ENCODE results near the gene SPDYE3. TPM values are rescaled to one million over a fixed set of nuclear protein-coding genes. Genes with fewer than 3 reads are reported as not detected.

The SPDYE3 gene, protein sequence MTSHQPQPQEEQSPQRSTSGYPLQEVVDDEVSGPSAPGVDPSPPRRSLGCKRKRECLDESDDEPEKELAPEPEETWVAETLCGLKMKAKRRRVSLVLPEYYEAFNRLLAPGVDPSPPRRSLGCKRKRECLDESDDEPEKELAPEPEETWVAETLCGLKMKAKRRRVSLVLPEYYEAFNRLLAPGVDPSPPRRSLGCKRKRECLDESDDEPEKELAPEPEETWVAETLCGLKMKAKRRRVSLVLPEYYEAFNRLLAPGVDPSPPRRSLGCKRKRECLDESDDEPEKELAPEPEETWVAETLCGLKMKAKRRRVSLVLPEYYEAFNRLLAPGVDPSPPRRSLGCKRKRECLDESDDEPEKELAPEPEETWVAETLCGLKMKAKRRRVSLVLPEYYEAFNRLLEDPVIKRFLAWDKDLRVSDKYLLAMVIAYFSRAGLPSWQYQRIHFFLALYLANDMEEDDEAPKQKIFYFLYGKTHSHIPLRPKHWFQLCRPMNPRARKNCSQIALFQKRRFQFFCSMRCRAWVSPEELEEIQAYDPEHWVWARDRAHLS
- total RNA-seq: not detected in 2 replicates

DNA sequence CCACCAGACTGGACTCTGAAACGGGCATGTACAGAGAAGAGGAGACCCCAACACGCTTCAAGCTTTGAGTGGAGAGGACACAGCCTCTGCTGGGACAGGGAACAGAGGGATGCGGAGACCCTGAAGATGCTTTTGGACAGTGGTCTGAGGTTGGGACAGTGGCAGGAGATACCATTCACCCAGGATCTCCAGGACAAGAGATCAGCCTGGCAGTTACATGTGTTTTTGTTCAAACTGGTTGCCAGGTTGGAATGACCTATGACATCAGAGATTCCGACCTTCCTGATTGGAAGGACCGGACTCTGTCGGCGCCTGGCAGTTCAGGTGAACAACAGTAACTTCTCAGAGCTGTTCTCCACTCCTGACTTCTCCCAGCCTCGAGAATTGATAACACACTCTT is at the start of gene SPDYE3:
Gene SPDYE3 (plus strand): TSS at position 301 of the 400 bp plus-strand sequence. CDS start 184 bp downstream, outside the sequence.

DNA sequence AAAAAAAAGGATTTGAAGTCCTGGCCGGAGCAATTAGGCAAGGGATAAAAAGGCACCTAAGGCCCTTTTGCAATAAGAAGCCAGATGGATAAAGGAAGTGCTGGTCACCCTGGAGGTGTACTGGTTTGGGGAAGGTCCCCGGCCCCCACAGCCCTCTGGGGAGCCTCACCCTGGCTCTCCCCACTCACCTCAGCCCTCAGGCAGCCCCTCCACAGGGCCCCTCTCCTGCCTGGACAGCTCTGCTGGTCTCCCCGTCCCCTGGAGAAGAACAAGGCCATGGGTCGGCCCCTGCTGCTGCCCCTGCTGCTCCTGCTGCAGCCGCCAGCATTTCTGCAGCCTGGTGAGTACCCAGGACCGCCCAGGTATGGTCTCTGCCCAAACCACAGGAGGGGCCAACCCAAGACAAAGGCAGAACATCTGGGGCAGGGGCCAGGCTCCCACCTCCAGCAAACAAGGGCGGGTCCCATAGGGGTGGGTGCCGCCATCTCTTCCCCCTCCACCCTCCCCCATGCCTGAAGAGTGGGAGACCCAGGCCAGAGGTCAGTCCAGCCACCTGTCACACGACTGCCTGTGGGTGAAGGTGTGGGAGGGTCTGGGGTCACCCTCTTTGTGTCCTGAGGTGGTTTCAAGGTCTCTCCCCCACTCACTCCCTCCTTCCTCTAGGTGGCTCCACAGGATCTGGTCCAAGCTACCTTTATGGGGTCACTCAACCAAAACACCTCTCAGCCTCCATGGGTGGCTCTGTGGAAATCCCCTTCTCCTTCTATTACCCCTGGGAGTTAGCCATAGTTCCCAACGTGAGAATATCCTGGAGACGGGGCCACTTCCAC is 50.7 kb downstream of the SPDYE3 start, which contains the start of gene PILRB:
Gene PILRB (plus strand): TSS at position 91 of the 830 bp plus-strand sequence. CDS start 186 bp downstream, at position 277.

Other genes with a start within 250 kb of the SPDYE3 start
- gene ZNF3, start 226.0 kb upstream of the SPDYE3 start, total RNA-seq: 14.7 and 22.5 TPM in 2 replicates
- gene COPS6, start 218.7 kb upstream of the SPDYE3 start, total RNA-seq: 159 and 183 TPM in 2 replicates
- 138 and 153 TPM in 2 replicates for gene MCM7, start 206.3 kb upstream of the SPDYE3 start, total RNA-seq
- gene AP4M1, start 206.1 kb upstream of the SPDYE3 start, total RNA-seq: 40.9 and 95.7 TPM in 2 replicates
- gene TAF6, start 188.3 kb upstream of the SPDYE3 start, total RNA-seq: 92.9 and 113 TPM in 2 replicates
- gene CNPY4, start 188.1 kb upstream of the SPDYE3 start, total RNA-seq: 40.6 and 41.3 TPM in 2 replicates
- gene MBLAC1, start 180.7 kb upstream of the SPDYE3 start, total RNA-seq: 2.9 and 6.0 TPM in 2 replicates
- 126 and 185 TPM in 2 replicates for gene LAMTOR4, start 158.8 kb upstream of the SPDYE3 start, total RNA-seq
- gene TRAPPC14, start 149.0 kb upstream of the SPDYE3 start, total RNA-seq: 9.2 and 9.4 TPM in 2 replicates
- gene GAL3ST4, start 139.1 kb upstream of the SPDYE3 start, total RNA-seq: 6.0 and 6.3 TPM in 2 replicates
- gene GPC2, start 130.3 kb upstream of the SPDYE3 start, total RNA-seq: 0.18 and 0.29 TPM in 2 replicates
- 0.29 and 0.35 TPM in 2 replicates for gene STAG3, start 129.8 kb upstream of the SPDYE3 start, total RNA-seq
- not detected in 2 replicates for gene PVRIG, start 87.8 kb upstream of the SPDYE3 start, total RNA-seq
- 9.8 and 13.3 TPM in 2 replicates for gene PILRB, start 50.4 kb downstream of the SPDYE3 start, total RNA-seq
- not detected in 2 replicates for gene PILRA, start 65.8 kb downstream of the SPDYE3 start, total RNA-seq
- 0.71 and 4.3 TPM in 2 replicates for gene ZCWPW1, start 121.0 kb downstream of the SPDYE3 start, total RNA-seq
- gene MEPCE, start 122.1 kb downstream of the SPDYE3 start, total RNA-seq: 23.4 and 24.2 TPM in 2 replicates
- gene PPP1R35, start 128.8 kb downstream of the SPDYE3 start, total RNA-seq: 23.7 and 57.1 TPM in 2 replicates
- gene SPACDR, start 156.6 kb downstream of the SPDYE3 start, total RNA-seq: 0.86 TPM in 1 of 2 replicates, not detected in the other
- 48.7 and 55.9 TPM in 2 replicates for gene TSC22D4, start 171.5 kb downstream of the SPDYE3 start, total RNA-seq
- 1.4 and 3.4 TPM in 2 replicates for gene NYAP1, start 176.2 kb downstream of the SPDYE3 start, total RNA-seq
- 13.3 and 24.3 TPM in 2 replicates for gene AGFG2, start 231.5 kb downstream of the SPDYE3 start, total RNA-seq

Measured in myometrial cell (primary cell).